Ishikawa (cell line): ENCODE measurements around the gene SKI.

Experiments
- CEBPB ChIP-seq: IDR thresholded peaks from 2 replicates; pipeline ENCODE4 v1.6.1; 2012
- EP300 ChIP-seq: IDR thresholded peaks from 2 replicates; pipeline ENCODE4 v1.6.1; 2012; ENCODE audit warnings: borderline replicate concordance
- FOXM1 ChIP-seq: IDR thresholded peaks from 2 replicates; pipeline ENCODE4 v1.6.1; 2012; ENCODE audit warnings: low read depth, borderline replicate concordance
- MAX ChIP-seq: IDR thresholded peaks from 2 replicates; pipeline ENCODE4 v1.6.1; 2012
- RAD21 ChIP-seq: IDR thresholded peaks from 2 replicates; pipeline ENCODE4 v1.6.1; 2012; ENCODE audit warnings: low read depth
- REST ChIP-seq: IDR thresholded peaks from 2 replicates; pipeline ENCODE4 v1.6.1; 2012; ENCODE audit warnings: low read depth, mild to moderate bottlenecking
- TCF12 ChIP-seq: IDR thresholded peaks from 2 replicates; pipeline ENCODE4 v1.6.1; 2012; ENCODE audit warnings: low read depth
- TEAD4 ChIP-seq: IDR thresholded peaks from 2 replicates; pipeline ENCODE4 v1.6.1; 2012
- USF1 ChIP-seq: IDR thresholded peaks from 2 replicates; pipeline ENCODE4 v1.6.1; 2012
- YY1 ChIP-seq: IDR thresholded peaks from 2 replicates; pipeline ENCODE4 v1.6.1; 2012; ENCODE audit warnings: low read depth

- no peak for TF ChIP-seq FOXM1
- no peak for TF ChIP-seq RAD21
- no peak for TF ChIP-seq EP300
- TF ChIP-seq CEBPB, result no peak
- no peak for TF ChIP-seq MAX
- no peak for TF ChIP-seq REST
- TF ChIP-seq TEAD4, result no peak
- TF ChIP-seq TCF12, result no peak
- TF ChIP-seq USF1, result no peak
- no peak for TF ChIP-seq YY1
Measured at GRCh38 chr1:2277741-2278488, 49.8 kb downstream of the SKI start.
